ENCODE results near the gene RNF123.

Gene RNF123

DNA sequence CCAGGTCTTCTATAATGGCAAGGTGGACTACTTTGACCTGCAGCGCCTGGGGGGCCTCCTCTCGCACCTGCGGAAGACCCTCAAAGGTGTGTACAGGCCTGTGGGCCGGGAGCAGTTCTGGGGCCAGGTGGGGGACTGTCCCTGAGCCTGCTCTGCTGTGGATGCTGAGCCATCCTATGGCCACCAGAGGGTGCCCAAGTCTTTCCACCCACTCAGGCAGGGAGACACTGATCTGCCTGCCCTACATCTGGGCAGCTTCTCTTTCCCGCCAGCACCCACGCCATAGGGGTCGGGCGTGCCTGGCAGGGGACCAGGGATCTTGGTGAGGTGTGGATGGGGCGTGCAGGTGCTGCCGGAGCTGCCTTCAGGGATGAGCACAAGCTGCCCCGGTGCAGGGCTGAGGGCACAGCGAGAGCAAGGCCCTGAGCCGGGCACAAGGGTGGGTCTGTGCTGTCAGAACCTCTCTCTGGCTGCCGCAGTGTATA, 14.1 kb downstream of the RNF123 start:
- H3K36me3 ChIP-seq (ENCODE audit: control insufficient read depth, insufficient read depth, low read length) = peaks cover 34% of the 10 kb centered on the region
- TF ChIP-seq, protein P1, sequence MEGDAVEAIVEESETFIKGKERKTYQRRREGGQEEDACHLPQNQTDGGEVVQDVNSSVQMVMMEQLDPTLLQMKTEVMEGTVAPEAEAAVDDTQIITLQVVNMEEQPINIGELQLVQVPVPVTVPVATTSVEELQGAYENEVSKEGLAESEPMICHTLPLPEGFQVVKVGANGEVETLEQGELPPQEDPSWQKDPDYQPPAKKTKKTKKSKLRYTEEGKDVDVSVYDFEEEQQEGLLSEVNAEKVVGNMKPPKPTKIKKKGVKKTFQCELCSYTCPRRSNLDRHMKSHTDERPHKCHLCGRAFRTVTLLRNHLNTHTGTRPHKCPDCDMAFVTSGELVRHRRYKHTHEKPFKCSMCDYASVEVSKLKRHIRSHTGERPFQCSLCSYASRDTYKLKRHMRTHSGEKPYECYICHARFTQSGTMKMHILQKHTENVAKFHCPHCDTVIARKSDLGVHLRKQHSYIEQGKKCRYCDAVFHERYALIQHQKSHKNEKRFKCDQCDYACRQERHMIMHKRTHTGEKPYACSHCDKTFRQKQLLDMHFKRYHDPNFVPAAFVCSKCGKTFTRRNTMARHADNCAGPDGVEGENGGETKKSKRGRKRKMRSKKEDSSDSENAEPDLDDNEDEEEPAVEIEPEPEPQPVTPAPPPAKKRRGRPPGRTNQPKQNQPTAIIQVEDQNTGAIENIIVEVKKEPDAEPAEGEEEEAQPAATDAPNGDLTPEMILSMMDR (IDR thresholded peaks at IDR 0.05; ENCODE audit: insufficient read depth, low read length, poor library complexity, severe bottlenecking) = peak; percentile 95

GRCh38 chr3:49703956-49704355, 14.6 kb downstream of the RNF123 start:
- TF ChIP-seq, protein P1 (IDR thresholded peaks at IDR 0.05; ENCODE audit: insufficient read depth, low read length, poor library complexity, severe bottlenecking) = no peak
- no peak for DNase-seq (ENCODE audit: extremely low read depth, insufficient read length)
- H3K4me3 ChIP-seq (replicated peaks; ENCODE audit: low read depth, low read length) = no peak overlapping the region
- H3K36me3 ChIP-seq (ENCODE audit: control insufficient read depth, insufficient read depth, low read length) = peaks cover 32% of the 10 kb centered on the region
- H3K27me3 ChIP-seq (replicated peaks; ENCODE audit: control insufficient read depth, insufficient read depth, low read length) = no peaks in the 10 kb centered on the region

More for the DNA sequence above, 14.1 kb downstream of the RNF123 start:
- Histone ChIP-seq H3K4me3 (replicated peaks; ENCODE audit: low read depth, low read length) (no peak overlapping the region), H3K27me3 (replicated peaks; ENCODE audit: control insufficient read depth, insufficient read depth, low read length) (no peaks in the 10 kb centered on the region)
- DNase-seq (ENCODE audit: extremely low read depth, insufficient read length) = no peak

DNA sequence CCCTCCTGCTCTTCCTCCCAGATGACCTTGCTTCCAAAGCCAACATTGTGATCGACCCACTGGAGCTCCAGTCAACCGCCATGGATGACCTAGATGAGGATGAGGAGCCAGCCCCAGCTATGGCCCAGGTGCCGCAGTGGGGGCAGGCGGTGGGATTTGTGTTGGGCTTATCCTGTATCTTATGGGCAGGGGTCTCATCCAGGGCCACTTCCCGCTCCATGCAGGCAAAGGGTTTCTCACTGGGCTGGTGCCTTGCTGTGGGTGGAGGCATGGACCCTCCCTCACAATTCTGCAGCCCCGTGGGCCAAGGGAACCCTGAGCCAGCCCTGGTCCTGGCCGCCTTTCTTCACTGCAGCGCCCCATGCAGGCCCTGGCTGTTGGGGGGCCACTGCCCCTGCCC, 15.3 kb downstream of the RNF123 start:
- H3K36me3 ChIP-seq (ENCODE audit: control insufficient read depth, insufficient read depth, low read length) = peaks cover 32% of the 10 kb centered on the region
- no peak overlapping the region for H3K4me3 ChIP-seq (replicated peaks; ENCODE audit: low read depth, low read length)
- TF ChIP-seq, protein P1 (IDR thresholded peaks at IDR 0.05; ENCODE audit: insufficient read depth, low read length, poor library complexity, severe bottlenecking) = no peak
- DNase-seq (ENCODE audit: extremely low read depth, insufficient read length) = no peak
- H3K27me3 ChIP-seq (replicated peaks; ENCODE audit: control insufficient read depth, insufficient read depth, low read length) = no peaks in the 10 kb centered on the region

GRCh38 chr3:49705390-49705960, 16.1 kb downstream of the RNF123 start:
- peak; percentile 6 for DNase-seq (ENCODE audit: extremely low read depth, insufficient read length)
- TF ChIP-seq, protein P1 (IDR thresholded peaks at IDR 0.05; ENCODE audit: insufficient read depth, low read length, poor library complexity, severe bottlenecking) = no peak
- no peaks in the 10 kb centered on the region for H3K27me3 ChIP-seq (replicated peaks; ENCODE audit: control insufficient read depth, insufficient read depth, low read length)
- H3K36me3 ChIP-seq (ENCODE audit: control insufficient read depth, insufficient read depth, low read length) = peaks cover 26% of the 10 kb centered on the region
- no peak overlapping the region for H3K4me3 ChIP-seq (replicated peaks; ENCODE audit: low read depth, low read length)

- TF ChIP-seq, protein P1 (IDR thresholded peaks at IDR 0.05; ENCODE audit: insufficient read depth, low read length, poor library complexity, severe bottlenecking) = no peak
- Histone ChIP-seq H3K4me3 (replicated peaks; ENCODE audit: low read depth, low read length) (no peak overlapping the region), H3K36me3 (ENCODE audit: control insufficient read depth, insufficient read depth, low read length) (peaks cover 24% of the 10 kb centered on the region), H3K27me3 (replicated peaks; ENCODE audit: control insufficient read depth, insufficient read depth, low read length) (no peaks in the 10 kb centered on the region)
- no peak for DNase-seq (ENCODE audit: extremely low read depth, insufficient read length)
Measured at GRCh38 chr3:49706456-49707112, 17.2 kb downstream of the RNF123 start.
